Kidney (tissue), 14 donors: ENCODE measurements around the gene HLTF. TPM values are rescaled to one million over a fixed set of nuclear protein-coding genes. Genes with fewer than 3 reads are reported as not detected.

Experiments
- DNase-seq, 5 donors: peaks; one replicate each; pipeline ENCODE4 v3.0.0-alpha.2; 2013 to 2020
- FAIRE-seq: peaks from 2 replicates; lab custom pipeline; 2012; peaks lifted over from hg19 to GRCh38; lab: Jason Lieb, UNC
- H3K27ac ChIP-seq, 2 donors: one replicate each; pipeline ENCODE4 v1.7.0; 2013; ENCODE audit warnings: low read depth in 2 of 2, low read length in 2 of 2, inconsistent platforms in 1 of 2
- H3K27me3 ChIP-seq: one replicate; pipeline ENCODE4 v1.7.1; 2013; ENCODE audit warnings: low read length, inconsistent platforms; ENCODE audit not compliant: control insufficient read depth, insufficient read depth
- H3K36me3 ChIP-seq, 3 donors: one replicate each; pipeline versions ENCODE4 v1.7.0 to v1.7.1; 2013; ENCODE audit warnings: low read length in 3 of 3, control low read depth in 1 of 3, inconsistent platforms in 1 of 3; ENCODE audit not compliant: insufficient read depth in 3 of 3, control insufficient read depth in 2 of 3
- H3K4me1 ChIP-seq, 3 donors: one replicate each; pipeline versions ENCODE4 v1.7.0 to v1.7.1; 2013; ENCODE audit warnings: low read length in 3 of 3, inconsistent platforms in 1 of 3, low read depth in 1 of 3; ENCODE audit not compliant: control insufficient read depth in 2 of 3, insufficient read depth in 2 of 3
- H3K4me3 ChIP-seq, 3 donors: one replicate each; pipeline versions ENCODE4 v1.7.0 to v1.8.1; 2013; ENCODE audit warnings: low read length in 3 of 3, control low read depth in 1 of 3, inconsistent platforms in 1 of 3
- H3K9ac ChIP-seq, 3 donors: one replicate each; pipeline versions ENCODE4 v1.7.0 to v1.7.1; 2013; ENCODE audit warnings: low read length in 3 of 3, control low read depth in 1 of 3, inconsistent platforms in 1 of 3
- H3K9me3 ChIP-seq, 3 donors: one replicate each; pipeline versions ENCODE4 v1.7.0 to v1.7.1; 2013; ENCODE audit warnings: low read length in 3 of 3, control low read depth in 1 of 3, inconsistent platforms in 1 of 3; ENCODE audit not compliant: control insufficient read depth in 2 of 3, insufficient read depth in 1 of 3
- intact Hi-C: fragments of 100-400 bp; cut with DNase I; formaldehyde crosslinking; loops from one replicate; pipeline ENCODE4 v1.11.1; 2022
- polyA plus RNA-seq: library from polyadenylated mRNA; stranded (reverse); fragments of 350-450 nt; fragmentation: Illumina TruSeq; extraction: RNeasy Lipid Tissue Mini Kit (QIAGEN cat#74804); gene quantifications from one replicate; pipeline ENCODE4 v1.2.3, GENCODE V29; 2014; ENCODE audit warnings: low read depth, low replicate concordance; ENCODE audit not compliant: insufficient read depth
- total RNA-seq: library from RNA; stranded (reverse); fragmentation: NEBNext Ultra II Directional; extraction: Animal tissue kit (Norgen Biotek cat#: 25700); gene quantifications from one replicate; pipeline ENCODE4 v1.2.1, GENCODE V29; 2021
- TF ChIP-seq, protein P1 (sequence below): IDR thresholded peaks from 3 replicates; pipeline ENCODE4 v1.5.1; 2012; ENCODE audit warnings: mild to moderate bottlenecking, moderate library complexity, borderline replicate concordance; ENCODE audit not compliant: insufficient read depth; ENCODE audit errors: extremely low read depth
- donor health status: control.
- donor health status: control.
- donor health status: control.
- donor health status: control.
- donor health status: control.
- donor health status: DM: yes; HTN: yes; CAD: no.
- donor health status: Normal renal cell carcinoma (clear cell type).

HLTF gene
- total and polyA plus RNA-seq, 2 donors from 2014 or later: 10.3 to 30.2 TPM

DNA sequence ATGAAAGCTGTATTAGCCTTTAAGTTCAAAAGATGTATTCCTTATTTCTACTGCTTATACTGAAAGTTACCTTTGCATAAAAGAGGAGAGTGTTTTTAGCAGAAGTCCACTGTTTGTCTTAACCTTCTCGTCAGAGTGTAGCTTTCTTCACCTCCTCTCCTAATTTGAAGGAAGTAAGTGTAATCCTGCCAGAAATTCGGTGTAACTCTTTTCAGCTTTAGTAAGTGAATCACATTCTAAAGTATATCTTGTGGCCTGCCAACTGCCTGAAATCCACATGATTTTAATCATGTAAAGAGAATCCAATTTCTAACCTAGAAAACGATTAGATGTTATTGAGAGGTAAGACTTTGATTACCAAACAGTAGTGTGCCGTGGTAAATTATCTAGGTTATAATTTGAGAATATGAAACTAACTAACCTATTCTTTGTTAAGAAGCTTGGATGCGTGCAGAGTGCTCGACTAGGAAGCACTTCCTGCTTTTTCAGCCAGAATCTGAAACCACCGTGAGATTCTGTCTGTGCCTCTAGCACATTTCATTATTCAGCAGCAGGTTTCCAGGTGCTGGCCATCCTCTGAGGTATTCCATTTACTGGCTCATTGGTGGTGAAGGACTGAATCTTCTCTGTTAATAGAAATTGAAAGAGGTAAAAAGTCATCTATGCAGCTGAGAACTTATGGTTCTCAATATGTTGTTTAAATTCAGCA, 87.5 kb downstream of the HLTF start:
- Histone ChIP-seq H3K9me3 (no peaks in the 10 kb centered on the region), H3K27me3 (no peaks in the 10 kb centered on the region), H3K36me3 (peaks cover 0 to 20% (median 16%) of the 10 kb centered on the region in 3 donors), H3K4me1 (no peaks in the 10 kb centered on the region), H3K9ac (no peak overlapping the region), H3K27ac (no peak overlapping the region), H3K4me3 (no peak overlapping the region)
- FAIRE-seq: no peak
- no peak for DNase-seq
- TF ChIP-seq, protein P1, sequence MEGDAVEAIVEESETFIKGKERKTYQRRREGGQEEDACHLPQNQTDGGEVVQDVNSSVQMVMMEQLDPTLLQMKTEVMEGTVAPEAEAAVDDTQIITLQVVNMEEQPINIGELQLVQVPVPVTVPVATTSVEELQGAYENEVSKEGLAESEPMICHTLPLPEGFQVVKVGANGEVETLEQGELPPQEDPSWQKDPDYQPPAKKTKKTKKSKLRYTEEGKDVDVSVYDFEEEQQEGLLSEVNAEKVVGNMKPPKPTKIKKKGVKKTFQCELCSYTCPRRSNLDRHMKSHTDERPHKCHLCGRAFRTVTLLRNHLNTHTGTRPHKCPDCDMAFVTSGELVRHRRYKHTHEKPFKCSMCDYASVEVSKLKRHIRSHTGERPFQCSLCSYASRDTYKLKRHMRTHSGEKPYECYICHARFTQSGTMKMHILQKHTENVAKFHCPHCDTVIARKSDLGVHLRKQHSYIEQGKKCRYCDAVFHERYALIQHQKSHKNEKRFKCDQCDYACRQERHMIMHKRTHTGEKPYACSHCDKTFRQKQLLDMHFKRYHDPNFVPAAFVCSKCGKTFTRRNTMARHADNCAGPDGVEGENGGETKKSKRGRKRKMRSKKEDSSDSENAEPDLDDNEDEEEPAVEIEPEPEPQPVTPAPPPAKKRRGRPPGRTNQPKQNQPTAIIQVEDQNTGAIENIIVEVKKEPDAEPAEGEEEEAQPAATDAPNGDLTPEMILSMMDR: no peak
- intact Hi-C loops: no loop called here

DNA sequence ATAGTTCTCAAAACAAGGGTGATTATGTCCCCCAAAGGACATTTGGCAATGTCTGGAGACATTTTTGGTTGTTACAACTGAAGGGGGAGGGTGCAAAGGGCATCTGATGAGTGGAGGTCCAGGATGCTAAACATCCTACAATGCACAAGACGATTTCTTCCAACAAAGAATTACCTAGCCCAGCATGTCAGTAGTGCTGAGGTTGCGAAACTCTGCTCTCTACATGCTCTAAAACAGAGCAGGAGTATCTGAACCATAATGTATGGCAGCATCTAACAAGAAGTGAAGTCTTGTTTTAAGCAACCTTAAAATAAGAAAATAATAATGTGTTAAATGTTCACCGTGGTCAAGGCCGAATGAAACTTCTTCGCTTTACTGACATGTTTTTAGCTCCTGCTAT, 88.0 kb downstream of the HLTF start:
- TF ChIP-seq, protein P1: no peak
- Histone ChIP-seq H3K36me3 (peaks cover 0 to 20% (median 16%) of the 10 kb centered on the region in 3 donors), H3K4me1 (no peaks in the 10 kb centered on the region), H3K4me3 (no peak overlapping the region), H3K27me3 (no peaks in the 10 kb centered on the region), H3K9me3 (no peaks in the 10 kb centered on the region), H3K27ac (no peak overlapping the region), H3K9ac (no peak overlapping the region)
- DNase-seq: no peak
- intact Hi-C loops: no loop called here
- FAIRE-seq: no peak

DNA sequence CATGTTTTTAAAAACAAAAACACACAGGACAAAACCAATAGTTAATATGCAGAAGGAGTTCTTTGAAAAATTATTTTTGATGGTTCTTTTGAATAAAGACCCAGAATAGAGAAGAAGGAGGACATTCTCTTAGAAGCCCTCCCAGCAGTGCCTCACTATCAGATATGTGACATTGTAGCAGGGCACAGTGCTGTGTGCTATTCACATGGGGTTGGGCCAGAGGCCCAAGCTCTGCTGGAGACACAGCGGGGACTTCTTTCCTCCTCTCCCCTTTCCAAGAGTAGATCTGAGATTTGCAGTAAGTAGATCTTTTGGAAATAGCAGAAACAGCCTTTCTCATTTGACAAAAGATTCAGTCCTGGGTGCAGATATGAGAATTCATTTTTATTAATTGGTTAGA, 88.7 kb downstream of the HLTF start:
- FAIRE-seq (no peak), DNase-seq (no peak)
- H3K4me3 ChIP-seq: no peak overlapping the region
- H3K27me3 ChIP-seq: no peaks in the 10 kb centered on the region
- H3K27ac ChIP-seq: no peak overlapping the region
- peaks cover 0 to 20% (median 16%) of the 10 kb centered on the region in 3 donors for H3K36me3 ChIP-seq
- intact Hi-C loops: no loop called here
- TF ChIP-seq, protein P1: no peak
- H3K9me3 ChIP-seq: no peaks in the 10 kb centered on the region
- H3K4me1 ChIP-seq: peaks cover 0 to 3% (median 0%) of the 10 kb centered on the region in 3 donors
- no peak overlapping the region for H3K9ac ChIP-seq
